ENCODE measurements around the gene UTRN. TPM values are rescaled to one million over a fixed set of nuclear protein-coding genes. Genes with fewer than 3 reads are reported as not detected.

The UTRN gene
- total RNA-seq, 1 donor from 2014 or later, result 133 TPM

GRCh38 chr6:144284478-144284782, 705 bp upstream of the UTRN start:
- no peak for DNase-seq (ENCODE audit: low spot score)
- Mint-ChIP-seq H3K4me1 (ENCODE audit: low read depth) (peaks cover 25% of the 10 kb centered on the region), H3K9me3 (ENCODE audit: low read depth) (no peaks in the 10 kb centered on the region), H3K4me3 (ENCODE audit: unreplicated experiment) (peak overlapping the region; percentile 99), H3K27me3 (ENCODE audit: low read depth) (no peaks in the 10 kb centered on the region), H3K27ac (ENCODE audit: unreplicated experiment) (peak overlapping the region; percentile 97), H3K36me3 (ENCODE audit: low read depth) (peaks cover 5% of the 10 kb centered on the region)
- no peak for TF ChIP-seq CTCF (IDR thresholded peaks at IDR 0.05)

- peaks cover 25% of the 10 kb centered on the region for H3K4me1 Mint-ChIP-seq (ENCODE audit: low read depth)
- no peaks in the 10 kb centered on the region for H3K27me3 Mint-ChIP-seq (ENCODE audit: low read depth)
- DNase-seq (ENCODE audit: low spot score), result no peak
- peak overlapping the region; percentile 99 for H3K4me3 Mint-ChIP-seq (ENCODE audit: unreplicated experiment)
- TF ChIP-seq CTCF (IDR thresholded peaks at IDR 0.05), result no peak
- H3K36me3 Mint-ChIP-seq (ENCODE audit: low read depth), result peaks cover 8% of the 10 kb centered on the region
- no peaks in the 10 kb centered on the region for H3K9me3 Mint-ChIP-seq (ENCODE audit: low read depth)
- peak overlapping the region; percentile 97 for H3K27ac Mint-ChIP-seq (ENCODE audit: unreplicated experiment)
Measured at GRCh38 chr6:144285548-144285797, 338 bp downstream of the UTRN start.

DNA sequence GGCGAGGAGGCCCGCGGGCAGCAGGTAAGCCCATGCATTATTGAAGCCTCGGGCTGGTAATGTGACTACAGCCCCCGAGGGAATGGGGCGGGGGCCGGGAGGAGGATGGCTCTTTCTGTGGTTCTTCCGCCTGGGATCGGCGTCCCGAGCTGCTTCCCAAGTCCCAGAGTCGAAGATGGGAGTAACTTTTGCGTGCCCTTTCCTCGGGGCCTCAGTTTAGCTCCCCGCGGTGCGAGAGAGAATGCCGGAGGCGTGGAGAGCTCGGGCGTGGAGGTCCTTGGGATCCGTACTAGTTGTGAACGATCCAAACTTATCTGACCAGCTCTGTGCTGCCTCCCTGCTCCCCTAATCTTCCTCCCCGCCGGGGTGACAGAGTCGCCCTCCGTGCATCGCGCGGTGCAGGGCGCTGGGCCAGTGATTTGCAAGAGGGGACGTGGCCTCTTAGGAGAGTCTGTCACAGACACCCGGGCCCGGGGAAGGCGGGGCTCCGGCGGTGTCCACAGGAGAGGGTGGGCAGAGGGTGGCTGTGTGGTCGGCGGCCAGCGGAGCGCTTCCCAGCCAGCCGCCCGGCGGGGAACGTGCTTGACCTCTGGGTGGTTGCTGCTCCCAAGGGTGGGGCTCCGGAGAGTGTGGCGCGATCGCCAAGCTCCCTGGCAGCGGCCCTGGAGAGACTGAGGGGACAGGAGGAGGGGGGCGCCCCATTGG, 815 bp downstream of the UTRN start:
- Mint-ChIP-seq H3K4me3 (ENCODE audit: unreplicated experiment) (peak overlapping the region; percentile 99), H3K27me3 (ENCODE audit: low read depth) (no peaks in the 10 kb centered on the region), H3K27ac (ENCODE audit: unreplicated experiment) (peak overlapping the region; percentile 97), H3K4me1 (ENCODE audit: low read depth) (peaks cover 26% of the 10 kb centered on the region), H3K9me3 (ENCODE audit: low read depth) (no peaks in the 10 kb centered on the region), H3K36me3 (ENCODE audit: low read depth) (peaks cover 8% of the 10 kb centered on the region)
- peak; percentile 94 for DNase-seq (ENCODE audit: low spot score)
- no peak for TF ChIP-seq CTCF (IDR thresholded peaks at IDR 0.05)

- TF ChIP-seq CTCF (IDR thresholded peaks at IDR 0.05), result peak; percentile 20
- peaks cover 11% of the 10 kb centered on the region for H3K36me3 Mint-ChIP-seq (ENCODE audit: low read depth)
- peak overlapping the region; percentile 99 for H3K4me3 Mint-ChIP-seq (ENCODE audit: unreplicated experiment)
- H3K27ac Mint-ChIP-seq (ENCODE audit: unreplicated experiment), result peak overlapping the region; percentile 97
- no peak for DNase-seq (ENCODE audit: low spot score)
- H3K4me1 Mint-ChIP-seq (ENCODE audit: low read depth), result peaks cover 31% of the 10 kb centered on the region
- no peaks in the 10 kb centered on the region for H3K9me3 Mint-ChIP-seq (ENCODE audit: low read depth)
- H3K27me3 Mint-ChIP-seq (ENCODE audit: low read depth), result no peaks in the 10 kb centered on the region
Measured at GRCh38 chr6:144286503-144287393, 1.6 kb downstream of the UTRN start.

DNA sequence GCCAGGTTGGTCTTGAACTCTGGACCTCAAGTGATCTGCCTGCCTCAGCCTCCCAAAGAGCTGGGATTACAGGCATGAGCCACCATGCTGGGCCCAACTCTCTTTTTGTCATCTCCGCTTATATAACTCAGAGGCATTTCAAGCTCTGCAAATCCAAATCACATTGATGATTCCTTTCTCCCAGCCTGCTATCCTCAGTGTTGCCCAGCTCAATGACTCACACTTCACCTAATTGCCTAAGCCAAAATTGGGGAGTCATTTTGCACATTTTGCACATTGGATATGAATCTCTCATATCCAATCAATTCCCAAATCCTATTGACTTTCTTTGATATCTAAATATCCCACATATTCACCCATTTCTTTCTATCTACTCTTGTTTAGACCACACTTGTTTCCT, 3.9 kb downstream of the UTRN start:
- no peak overlapping the region for H3K4me3 Mint-ChIP-seq (ENCODE audit: unreplicated experiment)
- TF ChIP-seq CTCF (IDR thresholded peaks at IDR 0.05), result no peak
- no peak for DNase-seq (ENCODE audit: low spot score)
- peaks cover 43% of the 10 kb centered on the region for H3K4me1 Mint-ChIP-seq (ENCODE audit: low read depth)
- no peak overlapping the region for H3K27ac Mint-ChIP-seq (ENCODE audit: unreplicated experiment)
- H3K27me3 Mint-ChIP-seq (ENCODE audit: low read depth), result no peaks in the 10 kb centered on the region
- peaks cover 11% of the 10 kb centered on the region for H3K36me3 Mint-ChIP-seq (ENCODE audit: low read depth)
- H3K9me3 Mint-ChIP-seq (ENCODE audit: low read depth), result no peaks in the 10 kb centered on the region

All from chondrocyte (in vitro differentiated cells).